ENCODE measurements around the gene SMARCB1. TPM values are rescaled to one million over a fixed set of nuclear protein-coding genes. Genes with fewer than 3 reads are reported as not detected.

Gene SMARCB1
- polyA plus RNA-seq, 1 of the 3 experiments (the other 2 are of a cell fraction) = 215 TPM

DNA sequence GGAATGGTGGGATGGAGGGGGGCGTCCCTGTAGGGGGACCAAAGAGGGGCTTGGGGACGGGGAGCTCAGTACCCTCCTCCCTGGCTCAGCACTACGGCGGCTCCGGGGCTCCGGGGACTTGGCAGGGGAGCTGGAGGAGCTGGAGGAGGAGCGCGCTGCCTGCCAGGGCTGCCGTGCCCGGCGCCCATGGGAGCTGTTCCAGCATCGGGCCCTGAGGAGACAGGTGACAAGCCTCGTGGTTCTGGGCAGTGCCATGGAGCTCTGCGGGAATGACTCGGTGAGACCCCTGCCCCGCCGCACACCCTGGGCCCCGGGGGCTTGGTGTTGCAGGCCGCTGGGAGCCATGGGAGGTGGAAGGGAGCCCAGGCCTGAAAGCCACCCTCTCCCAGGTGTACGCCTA lies 95.6 kb downstream of the SMARCB1 start:
- Histone ChIP-seq H3K4me1 (ENCODE audit: control insufficient read depth in 1 of 2, insufficient read depth in 2 of 2, low read depth in 1 of 2, low read length in 1 of 2) (no peaks in the 10 kb centered on the region), H3K4me3 (ENCODE audit: low read depth in 2 of 2, low read length in 1 of 2) (no peak overlapping the region), H3K27me3 (ENCODE audit: insufficient read depth) (no peaks in the 10 kb centered on the region), H3F3A (replicated peaks; ENCODE audit: insufficient read depth) (no peaks in the 10 kb centered on the region), H3K9me3 (no peaks in the 10 kb centered on the region), H3K4me2 (no peak overlapping the region), H3K79me2 (ENCODE audit: insufficient read depth) (no peaks in the 10 kb centered on the region), H2AFZ (ENCODE audit: low read depth) (no peak overlapping the region), H3K36me3 (replicated peaks in 1 of 2; ENCODE audit: control insufficient read depth in 1 of 2, insufficient read depth in 2 of 2, low read length in 1 of 2) (peaks cover 0 to 10% of the 10 kb centered on the region in 2 experiments), H3K27ac (ENCODE audit: low read depth in 2 of 2, low read length in 1 of 2) (no peak overlapping the region), H4K20me1 (ENCODE audit: insufficient read depth) (no peaks in the 10 kb centered on the region), H3K9ac (no peak overlapping the region), H3K9me2 (no peaks in the 10 kb centered on the region)
- no peak for TF ChIP-seq RFX5 (IDR thresholded peaks at IDR 0.05; ENCODE audit: low read length)
- TF ChIP-seq NRF1 (IDR thresholded peaks at IDR 0.05; ENCODE audit: low read depth, low read length) = no peak
- no peak for TF ChIP-seq MEF2A (IDR thresholded peaks at IDR 0.05; ENCODE audit: borderline replicate concordance, low read depth)
- TF ChIP-seq EP300 (IDR thresholded peaks at IDR 0.05; ENCODE audit: borderline replicate concordance in 1 of 2, low read depth in 1 of 2, low read length in 1 of 2) = no peak
- no peak for TF ChIP-seq FOSL2 (IDR thresholded peaks at IDR 0.05; ENCODE audit: borderline replicate concordance, low read depth)
- no peak for TF ChIP-seq YY1 (IDR thresholded peaks at IDR 0.05; ENCODE audit: low read depth)
- TF ChIP-seq, protein P1, sequence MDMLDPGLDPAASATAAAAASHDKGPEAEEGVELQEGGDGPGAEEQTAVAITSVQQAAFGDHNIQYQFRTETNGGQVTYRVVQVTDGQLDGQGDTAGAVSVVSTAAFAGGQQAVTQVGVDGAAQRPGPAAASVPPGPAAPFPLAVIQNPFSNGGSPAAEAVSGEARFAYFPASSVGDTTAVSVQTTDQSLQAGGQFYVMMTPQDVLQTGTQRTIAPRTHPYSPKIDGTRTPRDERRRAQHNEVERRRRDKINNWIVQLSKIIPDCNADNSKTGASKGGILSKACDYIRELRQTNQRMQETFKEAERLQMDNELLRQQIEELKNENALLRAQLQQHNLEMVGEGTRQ (IDR thresholded peaks at IDR 0.05; ENCODE audit: borderline replicate concordance, low read depth, low read length) = no peak
- TF ChIP-seq POLR2AphosphoS5 (IDR thresholded peaks at IDR 0.05; ENCODE audit: low read depth, low read length) = no peak
- TF ChIP-seq, protein P2, sequence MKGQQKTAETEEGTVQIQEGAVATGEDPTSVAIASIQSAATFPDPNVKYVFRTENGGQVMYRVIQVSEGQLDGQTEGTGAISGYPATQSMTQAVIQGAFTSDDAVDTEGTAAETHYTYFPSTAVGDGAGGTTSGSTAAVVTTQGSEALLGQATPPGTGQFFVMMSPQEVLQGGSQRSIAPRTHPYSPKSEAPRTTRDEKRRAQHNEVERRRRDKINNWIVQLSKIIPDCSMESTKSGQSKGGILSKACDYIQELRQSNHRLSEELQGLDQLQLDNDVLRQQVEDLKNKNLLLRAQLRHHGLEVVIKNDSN (IDR thresholded peaks at IDR 0.05; ENCODE audit: borderline replicate concordance, low read depth) = no peak
- 86% methylated on average over 12 of the region's 20 CpGs for WGBS (ENCODE audit: low lambda C conversion rate)
- ChIA-PET CTCF (interaction anchor here (0.6 kb wide), 1 partner anchor 806 kb away, joined by 3 read pairs; no protein-coding TSS in a partner anchor), POLR2A (no interaction called here)
- no peak for DNase-seq

DNA sequence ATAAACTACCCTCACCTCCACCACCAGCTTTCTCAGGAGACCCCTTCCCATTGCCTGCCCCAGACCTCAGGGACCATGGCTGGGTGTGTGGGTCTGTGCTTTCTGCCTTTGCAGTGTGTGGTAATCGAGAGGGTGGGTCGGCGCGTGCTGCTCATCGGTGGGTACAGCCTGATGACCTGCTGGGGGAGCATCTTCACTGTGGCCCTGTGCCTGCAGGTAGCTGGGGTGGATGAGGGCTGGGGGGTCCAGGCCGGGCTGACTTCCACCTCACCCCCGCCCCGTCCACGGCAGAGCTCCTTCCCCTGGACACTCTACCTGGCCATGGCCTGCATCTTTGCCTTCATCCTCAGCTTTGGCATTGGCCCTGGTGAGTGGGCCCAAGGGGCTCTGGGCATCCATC lies 96.9 kb downstream of the SMARCB1 start:
- H3K9ac ChIP-seq = no peak overlapping the region
- H3K27me3 ChIP-seq (ENCODE audit: insufficient read depth) = no peaks in the 10 kb centered on the region
- no peak for DNase-seq
- H3K4me1 ChIP-seq (ENCODE audit: control insufficient read depth in 1 of 2, insufficient read depth in 2 of 2, low read depth in 1 of 2, low read length in 1 of 2) = peaks cover 0 to 3% of the 10 kb centered on the region in 2 experiments; a peak in 1 of 4 replicates
- H3K9me2 ChIP-seq = no peaks in the 10 kb centered on the region
- H3K4me2 ChIP-seq = no peak overlapping the region
- ChIA-PET CTCF (interaction anchor here (2.4 kb wide), 1 partner anchor 10 kb away, joined by 17 read pairs; the partner anchor contains the start of gene MIF), POLR2A (no interaction called here)
- H4K20me1 ChIP-seq (ENCODE audit: insufficient read depth) = no peaks in the 10 kb centered on the region
- peaks cover 0 to 10% of the 10 kb centered on the region in 2 experiments for H3K36me3 ChIP-seq (replicated peaks in 1 of 2; ENCODE audit: control insufficient read depth in 1 of 2, insufficient read depth in 2 of 2, low read length in 1 of 2)
- no peak overlapping the region for H2AFZ ChIP-seq (ENCODE audit: low read depth)
- H3K4me3 ChIP-seq (ENCODE audit: low read depth in 2 of 2, low read length in 1 of 2) = no peak overlapping the region
- WGBS (ENCODE audit: low lambda C conversion rate) = 100% methylated on average over 9 of the region's 9 CpGs
- H3K79me2 ChIP-seq (ENCODE audit: insufficient read depth) = no peaks in the 10 kb centered on the region
- H3F3A ChIP-seq (replicated peaks; ENCODE audit: insufficient read depth) = peaks cover 6% of the 10 kb centered on the region
- TF ChIP-seq RCOR1 (IDR thresholded peaks at IDR 0.05; ENCODE audit: low read length) = no peak
- H3K27ac ChIP-seq (ENCODE audit: low read depth in 2 of 2, low read length in 1 of 2) = no peak overlapping the region
- H3K9me3 ChIP-seq = no peaks in the 10 kb centered on the region

DNA sequence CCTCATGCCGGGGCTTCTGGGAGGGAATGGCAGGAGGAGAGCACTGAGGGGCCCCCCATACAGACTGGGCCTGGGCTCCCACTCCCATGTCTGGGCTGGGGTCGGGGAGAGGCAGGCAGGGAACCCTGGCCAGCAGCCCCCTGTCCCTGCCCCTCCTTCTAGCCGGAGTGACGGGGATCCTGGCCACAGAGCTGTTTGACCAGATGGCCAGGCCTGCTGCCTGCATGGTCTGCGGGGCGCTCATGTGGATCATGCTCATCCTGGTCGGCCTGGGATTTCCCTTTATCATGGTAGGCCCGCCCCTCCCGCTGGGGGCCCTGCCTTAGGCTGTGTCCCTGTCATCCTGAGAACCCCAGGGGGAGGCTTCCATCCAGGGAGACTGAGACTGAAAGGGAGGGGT lies 97.4 kb downstream of the SMARCB1 start:
- no peaks in the 10 kb centered on the region for H4K20me1 ChIP-seq (ENCODE audit: insufficient read depth)
- no peaks in the 10 kb centered on the region for H3K9me2 ChIP-seq
- H3F3A ChIP-seq (replicated peaks; ENCODE audit: insufficient read depth) = peaks cover 9% of the 10 kb centered on the region
- no peak overlapping the region for H2AFZ ChIP-seq (ENCODE audit: low read depth)
- H3K27ac ChIP-seq (ENCODE audit: low read depth in 2 of 2, low read length in 1 of 2) = no peak overlapping the region
- TF ChIP-seq RFX5 (IDR thresholded peaks at IDR 0.05; ENCODE audit: low read length) (no peak), RCOR1 (IDR thresholded peaks at IDR 0.05; ENCODE audit: low read length) (no peak), FOXM1 (IDR thresholded peaks at IDR 0.05; ENCODE audit: low read depth) (no peak), EP300 (IDR thresholded peaks at IDR 0.05; ENCODE audit: borderline replicate concordance in 1 of 2, low read depth in 1 of 2, low read length in 1 of 2) (no peak), JUND (IDR thresholded peaks at IDR 0.05) (no peak), ELF1 (IDR thresholded peaks at IDR 0.05) (no peak), TCF12 (IDR thresholded peaks at IDR 0.05) (no peak), TAF1 (IDR thresholded peaks at IDR 0.05; ENCODE audit: borderline replicate concordance, low read depth, low read length) (no peak)
- TF ChIP-seq, protein P3, sequence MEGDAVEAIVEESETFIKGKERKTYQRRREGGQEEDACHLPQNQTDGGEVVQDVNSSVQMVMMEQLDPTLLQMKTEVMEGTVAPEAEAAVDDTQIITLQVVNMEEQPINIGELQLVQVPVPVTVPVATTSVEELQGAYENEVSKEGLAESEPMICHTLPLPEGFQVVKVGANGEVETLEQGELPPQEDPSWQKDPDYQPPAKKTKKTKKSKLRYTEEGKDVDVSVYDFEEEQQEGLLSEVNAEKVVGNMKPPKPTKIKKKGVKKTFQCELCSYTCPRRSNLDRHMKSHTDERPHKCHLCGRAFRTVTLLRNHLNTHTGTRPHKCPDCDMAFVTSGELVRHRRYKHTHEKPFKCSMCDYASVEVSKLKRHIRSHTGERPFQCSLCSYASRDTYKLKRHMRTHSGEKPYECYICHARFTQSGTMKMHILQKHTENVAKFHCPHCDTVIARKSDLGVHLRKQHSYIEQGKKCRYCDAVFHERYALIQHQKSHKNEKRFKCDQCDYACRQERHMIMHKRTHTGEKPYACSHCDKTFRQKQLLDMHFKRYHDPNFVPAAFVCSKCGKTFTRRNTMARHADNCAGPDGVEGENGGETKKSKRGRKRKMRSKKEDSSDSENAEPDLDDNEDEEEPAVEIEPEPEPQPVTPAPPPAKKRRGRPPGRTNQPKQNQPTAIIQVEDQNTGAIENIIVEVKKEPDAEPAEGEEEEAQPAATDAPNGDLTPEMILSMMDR (IDR thresholded peaks at IDR 0.05) = no peak
- H3K4me2 ChIP-seq = no peak overlapping the region
- H3K4me3 ChIP-seq (ENCODE audit: low read depth in 2 of 2, low read length in 1 of 2) = no peak overlapping the region
- 80% methylated on average over 2 of the region's 9 CpGs for whole genome bisulfite sequencing (ENCODE audit: low lambda C conversion rate)
- CTCF ChIA-PET = interaction anchor here (2.4 kb wide), 1 partner anchor 9 kb away, joined by 17 read pairs; the partner anchor contains the start of gene MIF
- H3K9me3 ChIP-seq = no peaks in the 10 kb centered on the region
- H3K9ac ChIP-seq = no peak overlapping the region
- POLR2A ChIA-PET = no interaction called here
- H3K79me2 ChIP-seq (ENCODE audit: insufficient read depth) = no peaks in the 10 kb centered on the region
- H3K36me3 ChIP-seq (replicated peaks in 1 of 2; ENCODE audit: control insufficient read depth in 1 of 2, insufficient read depth in 2 of 2, low read length in 1 of 2) = peaks cover 0 to 10% of the 10 kb centered on the region in 2 experiments
- peaks cover 0 to 4% of the 10 kb centered on the region in 2 experiments; a peak in 1 of 4 replicates for H3K4me1 ChIP-seq (ENCODE audit: control insufficient read depth in 1 of 2, insufficient read depth in 2 of 2, low read depth in 1 of 2, low read length in 1 of 2)
- peak; percentile 44 for DNase-seq
- no peaks in the 10 kb centered on the region for H3K27me3 ChIP-seq (ENCODE audit: insufficient read depth)

Measured in SK-N-SH (cell line).